Common myeloid progenitor, CD34-positive (primary cell): Measurements from ENCODE around the gene IKZF5.

Source experiments
- CTCF ChIA-PET: fragments of 350-600 bp; sonication (Branson Sonifier 250); formaldehyde crosslinking; loops from one replicate; lab custom pipeline; 2021; ENCODE audit warnings: antibody characterized with exemption; lab: Charles Lee
- POLR2A ChIA-PET: fragments of 350-600 bp; sonication (Branson Sonifier 250); formaldehyde crosslinking; loops from one replicate; lab custom pipeline; 2021; ENCODE audit warnings: antibody characterized with exemption; lab: Charles Lee
- DNase-seq, 3 donors: peaks; one replicate each; pipeline versions ENCODE4 v3.0.0 to v3.0.0-alpha.2; 2013
- H3K27ac ChIP-seq, 2 experiments: 1 replicate in 1 of 2; 2 replicates in 1 of 2; pipeline ENCODE4 v1.7.0; 2013; ENCODE audit warnings: inconsistent platforms in 2 of 2, low read length in 2 of 2, mild to moderate bottlenecking in 2 of 2, low read depth in 1 of 2, moderate library complexity in 1 of 2; ENCODE audit not compliant: severe bottlenecking in 2 of 2, insufficient read depth in 1 of 2, poor library complexity in 1 of 2
- H3K27me3 ChIP-seq, 5 experiments: replicated peaks in 2 of 5; 1 replicate in 3 of 5; 2 replicates in 2 of 5; pipeline versions ENCODE4 v1.6.1 to v1.7.0; 2013; ENCODE audit warnings: low read length in 4 of 5, mild to moderate bottlenecking in 2 of 5, moderate library complexity in 2 of 5, inconsistent platforms in 1 of 5; ENCODE audit not compliant: insufficient read depth in 5 of 5, control insufficient read depth in 4 of 5
- H3K36me3 ChIP-seq, 4 experiments: 1 replicate in 2 of 4; 2 replicates in 2 of 4; pipeline versions ENCODE4 v1.6.1 to v1.7.0; 2013; ENCODE audit warnings: low read length in 3 of 4, control low read depth in 1 of 4, mild to moderate bottlenecking in 1 of 4; ENCODE audit not compliant: control insufficient read depth in 4 of 4, insufficient read depth in 4 of 4
- H3K4me1 ChIP-seq, 4 experiments: 1 replicate in 3 of 4; 2 replicates in 1 of 4; pipeline versions ENCODE4 v1.6.1 to v1.7.1; 2013; ENCODE audit warnings: low read length in 3 of 4, mild to moderate bottlenecking in 3 of 4, control low read depth in 1 of 4, inconsistent platforms in 1 of 4, moderate library complexity in 1 of 4; ENCODE audit not compliant: control insufficient read depth in 4 of 4, insufficient read depth in 4 of 4; ENCODE audit errors: control extremely low read depth in 1 of 4
- H3K4me3 ChIP-seq, 7 experiments: 1 replicate in 4 of 7; 2 replicates in 3 of 7; pipeline versions ENCODE4 v1.5.1 to v1.7.0; 2013; ENCODE audit warnings: mild to moderate bottlenecking in 7 of 7, low read length in 6 of 7, moderate library complexity in 6 of 7, inconsistent platforms in 2 of 7, low read depth in 2 of 7, control low read depth in 1 of 7; ENCODE audit not compliant: insufficient read depth in 4 of 7, control insufficient read depth in 1 of 7; ENCODE audit errors: extremely low read depth in 1 of 7
- H3K9me3 ChIP-seq, 5 experiments: 1 replicate in 4 of 5; 2 replicates in 1 of 5; pipeline versions ENCODE4 v1.6.1 to v1.7.1; 2013; ENCODE audit warnings: low read length in 4 of 5, mild to moderate bottlenecking in 2 of 5, inconsistent platforms in 1 of 5, low read depth in 1 of 5, moderate library complexity in 1 of 5; ENCODE audit not compliant: control insufficient read depth in 4 of 5, insufficient read depth in 2 of 5; ENCODE audit errors: control extremely low read depth in 1 of 5
- WGBS: methylation state at CpG from one replicate; pipeline ENCODE4 v1.1.5; 2013; ENCODE audit not compliant: insufficient coverage; 5-methylcytosine and 5-hydroxymethylcytosine counted together

The IKZF5 gene

GRCh38 chr10:122986335-122986734 lies 22.3 kb downstream of the IKZF5 start:
- Histone ChIP-seq H3K4me1 (peaks cover 0 to 4% (median 2%) of the 10 kb centered on the region in 4 experiments), H3K36me3 (peaks cover 0 to 12% (median 2%) of the 10 kb centered on the region in 4 experiments), H3K4me3 (no peak overlapping the region), H3K9me3 (no peaks in the 10 kb centered on the region), H3K27me3 (no peaks in the 10 kb centered on the region), H3K27ac (no peak overlapping the region)
- WGBS = 100% methylated on average over 1 of the region's 6 CpGs
- DNase-seq = no peak
- ChIA-PET POLR2A (no interaction called here), CTCF (no interaction called here)

GRCh38 chr10:122984708-122985107 lies 23.9 kb downstream of the IKZF5 start:
- no peak for DNase-seq
- Histone ChIP-seq H3K9me3 (no peaks in the 10 kb centered on the region), H3K36me3 (peaks cover 0 to 10% (median 0%) of the 10 kb centered on the region in 4 experiments), H3K4me1 (peaks cover 9 to 16% (median 12%) of the 10 kb centered on the region in 4 experiments), H3K27ac (no peak overlapping the region), H3K4me3 (no peak overlapping the region), H3K27me3 (no peaks in the 10 kb centered on the region)
- WGBS = 96% methylated on average over 2 of the region's 2 CpGs
- POLR2A ChIA-PET = no interaction called here
- CTCF ChIA-PET = interaction anchor here (2.7 to 5.6 kb wide), 2 partner anchors 9 to 22 kb away, joined by 7 to 32 read pairs; partner anchors contain the start of genes ACADSB and IKZF5

- Histone ChIP-seq H3K4me3 (no peak overlapping the region), H3K27ac (no peak overlapping the region), H3K36me3 (peaks cover 0 to 10% (median 0%) of the 10 kb centered on the region in 4 experiments), H3K27me3 (no peaks in the 10 kb centered on the region), H3K4me1 (peaks cover 9 to 19% (median 14%) of the 10 kb centered on the region in 4 experiments), H3K9me3 (no peaks in the 10 kb centered on the region)
- ChIA-PET CTCF (interaction anchor here (0.6 to 5.6 kb wide), 5 partner anchors 10 to 1250 kb away, joined by 3 to 32 read pairs (median 7); partner anchors contain the start of genes ACADSB and IKZF5), POLR2A (no interaction called here)
- DNase-seq = no peak
- WGBS = 92% methylated on average over 4 of the region's 6 CpGs
Measured at GRCh38 chr10:122983898-122984297, 24.7 kb downstream of the IKZF5 start.

- Histone ChIP-seq H3K4me1 (peaks cover 9 to 19% (median 14%) of the 10 kb centered on the region in 4 experiments), H3K27ac (no peak overlapping the region), H3K27me3 (no peaks in the 10 kb centered on the region), H3K4me3 (peak overlapping the region in 6 of 7 experiments; percentile 56 to 87 (median 76)), H3K9me3 (no peaks in the 10 kb centered on the region), H3K36me3 (peaks cover 0 to 7% (median 0%) of the 10 kb centered on the region in 4 experiments)
- ChIA-PET CTCF (interaction anchor here (0.8 to 5.6 kb wide), 9 partner anchors 10 to 154 kb away, joined by 3 to 32 read pairs (median 4); partner anchors contain the start of genes ACADSB and IKZF5), POLR2A (interaction anchor here (0.8 to 1.0 kb wide), 2 partner anchors 17 to 27 kb away, joined by 3 to 6 read pairs; partner anchors contain the start of gene IKZF5)
- WGBS = no CpG with 5 or more reads among the region's 4 CpGs
- peak; percentile 62 to 72 (median 69) for DNase-seq
Measured at GRCh38 chr10:122981066-122981464, 27.5 kb downstream of the IKZF5 start.

- peak within 1 kb of the TSS; percentile 65 to 90 (median 82) for H3K4me3 ChIP-seq
- ChIA-PET POLR2A (interaction anchor here (0.8 to 1.0 kb wide), 2 partner anchors 18 to 28 kb away, joined by 3 to 6 read pairs; partner anchors contain the start of gene IKZF5), CTCF (interaction anchor here (0.8 to 5.6 kb wide), 13 partner anchors 10 to 154 kb away, joined by 3 to 32 read pairs (median 4); partner anchors contain the start of genes ACADSB and IKZF5)
- peak within 1 kb of the TSS; percentile 60 to 85 for H3K27ac ChIP-seq
- DNase-seq = peak; percentile 94 to 96 (median 96)
- WGBS = 1% methylated on average over 54 of the region's 73 CpGs
- peaks cover 9 to 19% (median 14%) of the 10 kb centered on the region in 4 experiments for H3K4me1 ChIP-seq
- H3K36me3 ChIP-seq = peaks cover 0 to 7% (median 0%) of the 10 kb centered on the region in 4 experiments
- H3K9me3 ChIP-seq = no peaks in the 10 kb centered on the region
- H3K27me3 ChIP-seq = no peaks in the 10 kb centered on the region
Measured at GRCh38 chr10:122980209-122981065, 28.2 kb downstream of the IKZF5 start, which contains the start of gene PSTK. TSS of gene PSTK (plus strand) at chr10:122980401. CDS start at chr10:122980480, 79 bp downstream.

- DNase-seq = no peak
- Histone ChIP-seq H3K4me3 (no peak overlapping the region), H3K27ac (no peak overlapping the region), H3K27me3 (no peaks in the 10 kb centered on the region), H3K4me1 (peaks cover 0 to 3% (median 1%) of the 10 kb centered on the region in 4 experiments), H3K36me3 (no peaks in the 10 kb centered on the region), H3K9me3 (no peaks in the 10 kb centered on the region)
- WGBS = 78% methylated on average over 1 of the region's 3 CpGs
- ChIA-PET POLR2A (no interaction called here), CTCF (no interaction called here)
Measured at GRCh38 chr10:122974543-122975064, 34.0 kb downstream of the IKZF5 start.
